H1 (cell line): ENCODE data around the gene NDUFS4. TPM values are rescaled to one million over a fixed set of nuclear protein-coding genes. Genes with fewer than 3 reads are reported as not detected.

Experiments
- CTCF ChIA-PET: fragments of 300-600 bp; sonication (Branson Sonifier 250); formaldehyde crosslinking; loops from one replicate; lab custom pipeline; 2021; ENCODE audit not compliant: partially characterized antibody; lab: Charles Lee
- POLR2A ChIA-PET: fragments of 300-600 bp; sonication (Branson Sonifier 250); formaldehyde crosslinking; loops from one replicate; lab custom pipeline; 2021; ENCODE audit warnings: inconsistent platforms; ENCODE audit not compliant: partially characterized antibody; lab: Charles Lee
- DNase-seq, 2 experiments: peaks; one replicate each; pipeline versions ENCODE4 v3.0.0 to v3.0.0-alpha.2; 2010 to 2022; ENCODE audit warnings: low spot score in 2 of 2, low read depth in 1 of 2, mixed read lengths in 1 of 2
- FAIRE-seq: peaks from 2 replicates; lab custom pipeline; 2011; peaks lifted over from hg19 to GRCh38; lab: Jason Lieb, UNC
- H2AFZ ChIP-seq: 2 replicates; pipeline ENCODE4 v1.8.1; 2012; ENCODE audit warnings: low read length, inconsistent platforms
- H2AK5ac ChIP-seq: 2 replicates; pipeline ENCODE4 v1.6.1; 2013; ENCODE audit warnings: low read depth, low read length
- H2BK120ac ChIP-seq: replicated peaks from 2 replicates; pipeline ENCODE3; 2013; ENCODE audit warnings: low read depth, low read length, inconsistent platforms
- H2BK12ac ChIP-seq: 2 replicates; pipeline ENCODE4 v1.6.1; 2013; ENCODE audit warnings: low read depth, low read length
- H2BK15ac ChIP-seq: 2 replicates; pipeline ENCODE4 v1.6.1; 2013; ENCODE audit warnings: low read length
- H2BK20ac ChIP-seq: 2 replicates; pipeline ENCODE4 v1.6.1; 2013; ENCODE audit warnings: low read length
- H2BK5ac ChIP-seq: 2 replicates; pipeline ENCODE4 v1.6.1; 2013; ENCODE audit warnings: low read depth, low read length
- H3K14ac ChIP-seq: 2 replicates; pipeline ENCODE4 v1.6.1; 2013; ENCODE audit warnings: inconsistent platforms; ENCODE audit not compliant: insufficient read length
- H3K18ac ChIP-seq: 2 replicates; pipeline ENCODE4 v1.6.1; 2013; ENCODE audit warnings: low read length; ENCODE audit errors: extremely low read depth
- H3K23ac ChIP-seq: 2 replicates; pipeline ENCODE4 v1.6.1; 2013; ENCODE audit warnings: inconsistent platforms; ENCODE audit not compliant: insufficient read length
- H3K23me2 ChIP-seq: 2 replicates; pipeline ENCODE4 v1.6.1; 2013; ENCODE audit warnings: low read depth, low read length
- H3K27ac ChIP-seq: 2 replicates; pipeline ENCODE4 v1.6.1; 2011; ENCODE audit warnings: low read depth, low read length, inconsistent platforms
- H3K27me3 ChIP-seq, 4 experiments: replicated peaks in 1 of 4; 1 replicate in 1 of 4; 2 replicates in 3 of 4; pipeline versions ENCODE4 v1.6.1 to v1.8.1; 2011 to 2013; ENCODE audit warnings: low read length in 3 of 4, mild to moderate bottlenecking in 3 of 4, inconsistent platforms in 2 of 4, mixed read lengths in 2 of 4, moderate library complexity in 1 of 4; ENCODE audit not compliant: control insufficient read depth in 3 of 4, insufficient read depth in 3 of 4; ENCODE audit errors: extremely low read depth in 1 of 4
- H3K36me3 ChIP-seq, 4 experiments: 2 replicates each; pipeline versions ENCODE4 v1.6.1 to v1.8.1; 2011 to 2013; ENCODE audit warnings: mild to moderate bottlenecking in 4 of 4, low read length in 3 of 4, moderate library complexity in 2 of 4, control low read depth in 1 of 4, inconsistent platforms in 1 of 4; ENCODE audit not compliant: insufficient read depth in 4 of 4, control insufficient read depth in 2 of 4
- H3K4ac ChIP-seq: replicated peaks from 2 replicates; pipeline ENCODE3; 2013; ENCODE audit warnings: low read length, low read depth, mixed read lengths, inconsistent platforms; ENCODE audit not compliant: insufficient read length
- H3K4me1 ChIP-seq, 4 experiments: replicated peaks in 1 of 4; 1 replicate in 1 of 4; 2 replicates in 3 of 4; pipeline versions ENCODE4 v1.6.1 to v1.8.1; 2011 to 2013; ENCODE audit warnings: low read length in 3 of 4, inconsistent platforms in 2 of 4, mixed read lengths in 1 of 4; ENCODE audit not compliant: insufficient read depth in 4 of 4, control insufficient read depth in 3 of 4
- H3K4me2 ChIP-seq, 2 experiments: 2 replicates each; pipeline versions ENCODE4 v1.6.1 to v1.8.1; 2011 to 2013; ENCODE audit warnings: low read depth in 2 of 2, low read length in 2 of 2, control low read depth in 1 of 2, inconsistent platforms in 1 of 2, mild to moderate bottlenecking in 1 of 2; ENCODE audit not compliant: insufficient read depth in 1 of 2
- H3K4me3 ChIP-seq, 4 experiments: fragments of 200-600, 300-600 bp in 1 of 4; sonication (generic), shearing (Covaris generic), sonication (Bioruptor Twin) in 1 of 4; 2 replicates each; pipeline versions ENCODE4 v1.5.1 to v1.8.1; 2011 to 2016; ENCODE audit warnings: low read length in 4 of 4, low read depth in 3 of 4, control low read depth in 2 of 4, inconsistent platforms in 2 of 4, mild to moderate bottlenecking in 2 of 4, mixed read lengths in 1 of 4, moderate library complexity in 1 of 4; ENCODE audit not compliant: insufficient read depth in 2 of 4; ENCODE audit errors: extremely low read depth in 1 of 4
- H3K56ac ChIP-seq: replicated peaks from 2 replicates; pipeline ENCODE3; 2013; ENCODE audit warnings: low read depth, mild to moderate bottlenecking, mixed read lengths, low read length, inconsistent platforms; ENCODE audit not compliant: insufficient read length
- H3K79me1 ChIP-seq: 2 replicates; pipeline ENCODE4 v1.6.1; 2013; ENCODE audit warnings: low read depth, low read length, control low read depth
- H3K79me2 ChIP-seq, 2 experiments: 2 replicates each; pipeline versions ENCODE4 v1.6.1 to v1.8.1; 2012 to 2013; ENCODE audit warnings: low read length in 2 of 2, mild to moderate bottlenecking in 2 of 2, inconsistent platforms in 1 of 2; ENCODE audit not compliant: insufficient read depth in 2 of 2, control insufficient read depth in 1 of 2
- H3K9ac ChIP-seq, 4 experiments: replicated peaks in 1 of 4; 1 replicate in 1 of 4; 2 replicates in 3 of 4; pipeline versions ENCODE4 v1.6.1 to v1.8.1; 2011 to 2013; ENCODE audit warnings: low read depth in 3 of 4, low read length in 3 of 4, control low read depth in 2 of 4, mild to moderate bottlenecking in 2 of 4, moderate library complexity in 2 of 4, inconsistent platforms in 1 of 4; ENCODE audit errors: extremely low read depth in 1 of 4
- H3K9me3 ChIP-seq, 2 experiments: 2 replicates each; pipeline versions ENCODE4 v1.6.1 to v1.8.1; 2012 to 2013; ENCODE audit warnings: mild to moderate bottlenecking in 2 of 2, moderate library complexity in 2 of 2, control low read depth in 1 of 2, inconsistent platforms in 1 of 2, low read depth in 1 of 2, low read length in 1 of 2, mixed read lengths in 1 of 2; ENCODE audit not compliant: insufficient read depth in 2 of 2
- H4K20me1 ChIP-seq, 2 experiments: replicated peaks in 1 of 2; 2 replicates each; pipeline versions ENCODE3 to v1.8.1; 2011 to 2013; ENCODE audit warnings: inconsistent platforms in 2 of 2, low read length in 2 of 2, mild to moderate bottlenecking in 1 of 2; ENCODE audit not compliant: insufficient read depth in 2 of 2, control insufficient read depth in 1 of 2
- H4K5ac ChIP-seq: 2 replicates; pipeline ENCODE4 v1.6.1; 2013; ENCODE audit warnings: low read length, low read depth, mixed read lengths, inconsistent platforms; ENCODE audit not compliant: insufficient read length
- H4K8ac ChIP-seq: 2 replicates; pipeline ENCODE4 v1.8.0; 2013; ENCODE audit warnings: mild to moderate bottlenecking, moderate library complexity, low read length, inconsistent platforms; ENCODE audit not compliant: insufficient read depth; ENCODE audit errors: extremely low read depth
- H4K91ac ChIP-seq: replicated peaks from 2 replicates; pipeline ENCODE3; 2013; ENCODE audit warnings: low read length, mixed read lengths, inconsistent platforms; ENCODE audit not compliant: insufficient read length
- BRCA1 ChIP-seq: IDR thresholded peaks from 2 replicates; pipeline ENCODE4 v1.6.1; 2012; ENCODE audit warnings: low read depth, low read length, improper control_type of control experiment
- EGR1 ChIP-seq: IDR thresholded peaks from 2 replicates; pipeline ENCODE4 v1.6.1; 2011; ENCODE audit warnings: low read depth, low read length, borderline replicate concordance
- EZH2 ChIP-seq: fragments of 200-600 bp; sonication (generic); IDR thresholded peaks from 2 replicates; pipeline ENCODE4 v1.7.1; 2012; ENCODE audit warnings: low read depth, mild to moderate bottlenecking, moderate library complexity, low read length, inconsistent platforms; ENCODE audit not compliant: severe bottlenecking
- GTF2F1 ChIP-seq: IDR thresholded peaks from 2 replicates; pipeline ENCODE4 v1.6.1; 2012; ENCODE audit warnings: low read depth, low read length, improper control_type of control experiment, borderline replicate concordance
- MAFK ChIP-seq: IDR thresholded peaks from 2 replicates; pipeline ENCODE4 v1.6.1; 2012; ENCODE audit warnings: low read depth, mild to moderate bottlenecking, improper control_type of control experiment, low read length
- RXRA ChIP-seq: IDR thresholded peaks from 2 replicates; pipeline ENCODE4 v1.6.1; 2011; ENCODE audit warnings: low read depth, mild to moderate bottlenecking, low read length, moderate library complexity; ENCODE audit not compliant: insufficient read depth
- SP2 ChIP-seq: IDR thresholded peaks from 2 replicates; pipeline ENCODE4 v1.6.1; 2012; ENCODE audit warnings: mild to moderate bottlenecking, low read length, inconsistent platforms
- SUZ12 ChIP-seq: fragments of 200-600 bp; sonication (generic); IDR thresholded peaks from 2 replicates; pipeline ENCODE4 v1.6.1; 2012; ENCODE audit warnings: mild to moderate bottlenecking, inconsistent platforms, low read length, moderate library complexity, mixed read lengths
- TBP ChIP-seq: IDR thresholded peaks from 2 replicates; pipeline ENCODE4 v1.6.1; 2011; ENCODE audit warnings: low read depth, low read length, improper control_type of control experiment
- TEAD4 ChIP-seq: IDR thresholded peaks from 2 replicates; pipeline ENCODE4 v1.6.1; 2012; ENCODE audit warnings: low read depth, low read length, inconsistent platforms, mixed read lengths
- ZNF274 ChIP-seq: IDR thresholded peaks from 2 replicates; pipeline ENCODE4 v1.7.0; 2012; ENCODE audit warnings: low read length, borderline replicate concordance; ENCODE audit errors: extremely low read depth
- WGBS, 2 experiments: shearing (Covaris generic) in 1 of 2; methylation state at CpG; one replicate each; pipeline versions ENCODE4 v1.1.6 to v1.1.7; 2013 to 2015; ENCODE audit warnings: low lambda C conversion rate in 2 of 2, mixed read lengths in 2 of 2, inconsistent platforms in 1 of 2, low coverage in 1 of 2, missing lambda C conversion rate in 1 of 2; ENCODE audit not compliant: insufficient replicate concordance in 2 of 2, insufficient coverage in 1 of 2, insufficient read length in 1 of 2; ENCODE audit errors: extremely low coverage in 1 of 2, missing lambda C conversion rate in 1 of 2; 5-methylcytosine and 5-hydroxymethylcytosine counted together
- polyA plus RNA-seq, 7 experiments: library from polyadenylated mRNA; depleted of rRNA in 3 of 7; stranded (reverse) in 5 of 7; unstranded in 2 of 7; fragments of >200 nt in 5 of 7; fragments of 200-250 nt in 2 of 7; gene quantifications; 1 replicate in 5 of 7; 2 replicates in 1 of 7; 4 replicates in 1 of 7; pipeline versions ENCODE4 v1.2.1 to v1.2.3, GENCODE V29; 2011 to 2013; ENCODE audit warnings: missing spikeins in 2 of 7, mixed read lengths in 2 of 7
- total RNA-seq: library from RNA; stranded (reverse); fragmentation: NEBNext Ultra II Directional; extraction: Animal tissue kit (Norgen Biotek cat#: 25700); gene quantifications from 2 replicates; pipeline ENCODE4 v1.2.1, GENCODE V29; 2021
- TF ChIP-seq, protein P1 (sequence below), 3 experiments: IDR thresholded peaks; 1 replicate in 2 of 3; 2 replicates in 1 of 3; pipeline versions ENCODE4 v1.5.1 to v1.6.1; 2011; ENCODE audit warnings: low read length in 3 of 3, mild to moderate bottlenecking in 3 of 3, inconsistent platforms in 2 of 3, low read depth in 1 of 3, moderate library complexity in 1 of 3; ENCODE audit not compliant: insufficient read depth in 1 of 3; ENCODE audit errors: control extremely low read depth in 1 of 3

Gene NDUFS4
- total and polyA plus RNA-seq, 2 of the 8 experiments (the other 6 are each of a cell fraction or from before 2014, with no cell fraction given): 74.6 to 75.9 TPM

DNA sequence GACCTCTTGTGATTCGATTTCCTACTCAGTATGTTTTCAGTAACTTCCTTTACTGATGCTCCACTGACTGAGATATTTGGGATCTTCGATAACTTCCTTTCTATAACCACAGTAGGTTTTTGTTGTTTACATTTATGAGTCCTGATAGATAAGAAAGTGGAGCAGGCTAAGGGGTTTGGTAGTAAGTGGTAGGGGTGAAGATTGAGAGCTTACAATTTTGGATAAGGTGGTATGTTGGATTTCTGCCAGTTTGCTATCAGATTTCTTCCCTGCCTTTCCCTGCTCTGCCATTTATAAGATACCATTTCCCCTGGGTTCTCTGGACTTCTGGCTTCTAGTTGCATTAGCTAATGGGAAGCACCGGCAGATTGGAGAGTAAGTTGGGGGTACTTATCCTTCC, 7.9 kb upstream of the NDUFS4 start:
- Histone ChIP-seq H3K14ac (no peak overlapping the region), H3K18ac (no peak overlapping the region), H3K56ac (no peak overlapping the region), H3K23ac (no peak overlapping the region), H3K27ac (no peak overlapping the region), H3K4me2 (no peak overlapping the region), H4K20me1 (no peaks in the 10 kb centered on the region), H4K5ac (no peak overlapping the region), H3K4me3 (no peak overlapping the region), H3K27me3 (no peaks in the 10 kb centered on the region), H3K23me2 (no peaks in the 10 kb centered on the region), H3K4me1 (no peaks in the 10 kb centered on the region; a peak in 1 of 7 replicates), H3K36me3 (no peaks in the 10 kb centered on the region), H2BK12ac (no peak overlapping the region), H3K79me2 (no peaks in the 10 kb centered on the region), H3K9me3 (no peaks in the 10 kb centered on the region), H2BK15ac (no peak overlapping the region), H3K79me1 (no peaks in the 10 kb centered on the region), H4K8ac (no peak overlapping the region), H3K4ac (no peak overlapping the region), H2AK5ac (no peak overlapping the region), H2AFZ (peak overlapping the region; percentile 64; the same call in 1 of the 2 replicates), H3K9ac (no peak overlapping the region), H4K91ac (no peak overlapping the region), H2BK120ac (no peak overlapping the region), H2BK5ac (no peak overlapping the region), H2BK20ac (no peak overlapping the region)
- ChIA-PET POLR2A (interaction anchor here (0.9 kb wide), 1 partner anchor 11 kb away, joined by 3 read pairs; no protein-coding TSS in a partner anchor), CTCF (no interaction called here)
- FAIRE-seq (no peak), DNase-seq (no peak)
- no peak for TF ChIP-seq RXRA
- no peak for TF ChIP-seq ZNF274
- TF ChIP-seq GTF2F1: no peak
- no peak for TF ChIP-seq EZH2
- TF ChIP-seq SP2: no peak
- TF ChIP-seq EGR1: no peak
- no peak for TF ChIP-seq MAFK
- no peak for TF ChIP-seq BRCA1
- TF ChIP-seq, protein P1, sequence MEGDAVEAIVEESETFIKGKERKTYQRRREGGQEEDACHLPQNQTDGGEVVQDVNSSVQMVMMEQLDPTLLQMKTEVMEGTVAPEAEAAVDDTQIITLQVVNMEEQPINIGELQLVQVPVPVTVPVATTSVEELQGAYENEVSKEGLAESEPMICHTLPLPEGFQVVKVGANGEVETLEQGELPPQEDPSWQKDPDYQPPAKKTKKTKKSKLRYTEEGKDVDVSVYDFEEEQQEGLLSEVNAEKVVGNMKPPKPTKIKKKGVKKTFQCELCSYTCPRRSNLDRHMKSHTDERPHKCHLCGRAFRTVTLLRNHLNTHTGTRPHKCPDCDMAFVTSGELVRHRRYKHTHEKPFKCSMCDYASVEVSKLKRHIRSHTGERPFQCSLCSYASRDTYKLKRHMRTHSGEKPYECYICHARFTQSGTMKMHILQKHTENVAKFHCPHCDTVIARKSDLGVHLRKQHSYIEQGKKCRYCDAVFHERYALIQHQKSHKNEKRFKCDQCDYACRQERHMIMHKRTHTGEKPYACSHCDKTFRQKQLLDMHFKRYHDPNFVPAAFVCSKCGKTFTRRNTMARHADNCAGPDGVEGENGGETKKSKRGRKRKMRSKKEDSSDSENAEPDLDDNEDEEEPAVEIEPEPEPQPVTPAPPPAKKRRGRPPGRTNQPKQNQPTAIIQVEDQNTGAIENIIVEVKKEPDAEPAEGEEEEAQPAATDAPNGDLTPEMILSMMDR (IDR thresholded peaks at IDR 0.05; ENCODE audit: control extremely low read depth in 1 of 3, insufficient read depth in 1 of 3, low read depth in 1 of 3, low read length in 3 of 3): no peak
- no peak for TF ChIP-seq SUZ12
- TF ChIP-seq TBP: no peak
- TF ChIP-seq TEAD4: no peak
- WGBS, 2 experiments: 91% methylated on average over 3 of the region's 3 CpGs; no CpG with 5 or more reads in 1 of the 2 experiments
